GM23338 (cell line): ENCODE data around the gene FNDC4. TPM values are rescaled to one million over a fixed set of nuclear protein-coding genes. Genes with fewer than 3 reads are reported as not detected.

Experiments used
- ATAC-seq: fragments of 200-7000 bp; cut with Tn5 transposase; 3 replicates; pipeline ENCODE4 v1.9.1; 2020
- DNase-seq: peaks from one replicate; pipeline ENCODE4 v3.0.0-alpha.2; 2015; ENCODE audit warnings: low spot score
- H2AFZ ChIP-seq: fragments of 200-600 bp; sonication (generic); 2 replicates; pipeline ENCODE4 v1.8.0; 2016; ENCODE audit warnings: antibody characterized with exemption, mild to moderate bottlenecking, moderate library complexity
- H3F3A ChIP-seq: fragments of 200-600 bp; sonication (generic); replicated peaks from 2 replicates; pipeline ENCODE4 v1.8.0; 2017; ENCODE audit warnings: antibody characterized with exemption, mixed run types, low read depth
- H3K27ac ChIP-seq: fragments of 200-600 bp; sonication (generic); 2 replicates; pipeline ENCODE4 v1.6.1; 2016; ENCODE audit warnings: low read depth
- H3K27me3 ChIP-seq: fragments of 200-600 bp; sonication (generic); 2 replicates; pipeline ENCODE4 v1.8.0; 2016; ENCODE audit warnings: mild to moderate bottlenecking, mixed run types, moderate library complexity; ENCODE audit not compliant: insufficient read depth
- H3K36me3 ChIP-seq: fragments of 200-600 bp; sonication (generic); 2 replicates; pipeline ENCODE4 v1.8.0; 2016; ENCODE audit warnings: mild to moderate bottlenecking; ENCODE audit not compliant: insufficient read depth
- H3K4me1 ChIP-seq: fragments of 200-600 bp; sonication (generic); 2 replicates; pipeline ENCODE4 v1.8.0; 2016; ENCODE audit warnings: mild to moderate bottlenecking, moderate library complexity; ENCODE audit not compliant: insufficient read depth
- H3K4me2 ChIP-seq: fragments of 200-600 bp; sonication (generic); 2 replicates; pipeline ENCODE4 v1.7.1; 2017; ENCODE audit warnings: mixed run types
- H3K4me3 ChIP-seq: fragments of 200-600 bp; sonication (generic); 2 replicates; pipeline ENCODE4 v1.6.1; 2016; ENCODE audit warnings: mixed run types
- H3K79me2 ChIP-seq: fragments of 200-600 bp; sonication (generic); replicated peaks from 2 replicates; pipeline ENCODE4 v1.8.0; 2017; ENCODE audit warnings: mild to moderate bottlenecking; ENCODE audit not compliant: insufficient read depth
- H3K9me2 ChIP-seq: fragments of 200-600 bp; sonication (generic); 2 replicates; pipeline ENCODE4 v1.8.0; 2017; ENCODE audit not compliant: insufficient read depth
- H4K20me1 ChIP-seq: fragments of 200-600 bp; sonication (generic); replicated peaks from 2 replicates; pipeline ENCODE4 v1.8.0; 2017; ENCODE audit warnings: mild to moderate bottlenecking; ENCODE audit not compliant: insufficient read depth
- H3K27ac Mint-ChIP-seq: 2 replicates; pipeline ENCODE4 v1.8.0; 2020; ENCODE audit warnings: inconsistent platforms, mild to moderate bottlenecking, moderate library complexity, mixed read lengths
- H3K27me3 Mint-ChIP-seq: 3 replicates; pipeline ENCODE4 v1.8.0; 2022; ENCODE audit warnings: low read depth, mild to moderate bottlenecking, moderate library complexity, mixed read lengths, inconsistent platforms; ENCODE audit not compliant: insufficient read depth, poor library complexity
- H3K36me3 Mint-ChIP-seq: 3 replicates; pipeline ENCODE4 v1.8.0; 2021; ENCODE audit warnings: low read depth, mild to moderate bottlenecking, inconsistent platforms, moderate library complexity, mixed read lengths
- H3K4me1 Mint-ChIP-seq: 3 replicates; pipeline ENCODE4 v1.8.0; 2020; ENCODE audit warnings: mild to moderate bottlenecking, inconsistent platforms, mixed read lengths
- H3K4me3 Mint-ChIP-seq: 3 replicates; pipeline ENCODE4 v1.8.0; 2021; ENCODE audit warnings: moderate library complexity, mild to moderate bottlenecking, inconsistent platforms, mixed read lengths
- H3K9me3 Mint-ChIP-seq: 3 replicates; pipeline ENCODE4 v1.8.0; 2020; ENCODE audit warnings: moderate library complexity, mild to moderate bottlenecking, inconsistent platforms, mixed read lengths
- EZH2phosphoT487 ChIP-seq: fragments of 200-600 bp; sonication (generic); IDR thresholded peaks from one replicate; pipeline ENCODE4 v1.8.1; 2018; ENCODE audit warnings: antibody characterized with exemption; ENCODE audit not compliant: unreplicated experiment
- POLR2AphosphoS5 ChIP-seq: IDR thresholded peaks from 2 replicates; pipeline ENCODE4 v1.6.1; 2016; ENCODE audit warnings: antibody characterized with exemption, low read depth
- STAT1 ChIP-seq: IDR thresholded peaks from one replicate; pipeline ENCODE4 v1.6.1; 2016; ENCODE audit warnings: antibody characterized with exemption; ENCODE audit not compliant: unreplicated experiment
- ZNF331 ChIP-seq: fragments of 250-450 bp; sonication (Bioruptor Pico); IDR thresholded peaks from 2 replicates; pipeline ENCODE4 v1.5.0; 2020; ENCODE audit warnings: low read depth, mild to moderate bottlenecking, moderate library complexity
- ZNF462 ChIP-seq: fragments of 250-450 bp; sonication (Bioruptor Pico); IDR thresholded peaks from 2 replicates; pipeline ENCODE4 v1.5.0; 2020; ENCODE audit warnings: mild to moderate bottlenecking, moderate library complexity
- polyA plus RNA-seq: library from polyadenylated mRNA; unstranded; fragments of >200 nt; fragmentation: Nextera tagmentation; extraction: Ambion mirVana; gene quantifications from 2 replicates; pipeline ENCODE4 v1.2.1, GENCODE V29; 2016
- total RNA-seq: library from RNA; depleted of rRNA; stranded (reverse); fragments of >200 nt; shearing (Covaris generic); gene quantifications from 2 replicates; pipeline ENCODE4 v1.2.3, GENCODE V29; 2014

The FNDC4 gene
- total and polyA plus RNA-seq, 2 experiments from 2014 or later: 5.9 to 13.3 TPM

- peak overlapping the region; percentile 98 for H3K4me3 ChIP-seq
- H4K20me1 ChIP-seq: no peaks in the 10 kb centered on the region
- no peaks in the 10 kb centered on the region for H3K9me2 ChIP-seq
- H2AFZ ChIP-seq: peak overlapping the region; percentile 100
- peak overlapping the region; percentile 98 for H3K4me2 ChIP-seq
- Mint-ChIP-seq H3K27me3 (peaks cover 20% of the 10 kb centered on the region), H3K36me3 (no peaks in the 10 kb centered on the region; the same call in 2 of the 3 replicates), H3K27ac (no peak overlapping the region), H3K9me3 (no peaks in the 10 kb centered on the region), H3K4me3 (peak overlapping the region; percentile 92), H3K4me1 (peaks cover 16% of the 10 kb centered on the region)
- no peaks in the 10 kb centered on the region for H3K79me2 ChIP-seq
- no peak for ATAC-seq
- DNase-seq: no peak
- H3K27me3 ChIP-seq: peaks cover 31% of the 10 kb centered on the region
- 0 out of 2 replicates have a peak, but pooled peaks cover 15% of the 10 kb centered on the region for H3K4me1 ChIP-seq
- TF ChIP-seq POLR2AphosphoS5: no peak
- no peak for TF ChIP-seq ZNF331 (CRISPR knock-in tag)
- no peak for TF ChIP-seq EZH2phosphoT487
- TF ChIP-seq STAT1: no peak
- no peak for TF ChIP-seq ZNF462 (CRISPR knock-in tag)
- H3K36me3 ChIP-seq: no peaks in the 10 kb centered on the region
- H3F3A ChIP-seq: no peaks in the 10 kb centered on the region
- H3K27ac ChIP-seq: no peak overlapping the region
These were observed 898 bp upstream of the FNDC4 start for GRCh38 chr2:27495840-27496356.
